ENCODE measurements around the gene FOSL2.
"Not testable (repeated sequence)": the region's sequence is repeated elsewhere in the genome, so short reads cannot be mapped to it uniquely, and the experiment has no call there.

Gene FOSL2

GRCh38 chr2:28357948-28358667 lies 34.5 kb upstream of the FOSL2 start:
- DNase-seq: no peak

- DNase-seq: no peak
These were observed 33.9 kb upstream of the FOSL2 start for GRCh38 chr2:28358668-28359201.

GRCh38 chr2:28359222-28360057 lies 33.2 kb upstream of the FOSL2 start:
- DNase-seq: peak; percentile 45

- DNase-seq: no peak
These were observed 32.5 kb upstream of the FOSL2 start for GRCh38 chr2:28360058-28360717.

- no peak for DNase-seq
These were observed 31.9 kb upstream of the FOSL2 start for GRCh38 chr2:28360718-28361293.

GRCh38 chr2:28361991-28362710 lies 30.5 kb upstream of the FOSL2 start:
- no peak for DNase-seq

GRCh38 chr2:28362991-28363521 lies 29.6 kb upstream of the FOSL2 start:
- DNase-seq: no peak

GRCh38 chr2:28363686-28364280 lies 28.9 kb upstream of the FOSL2 start:
- DNase-seq: no peak

GRCh38 chr2:28364610-28365009 lies 28.0 kb upstream of the FOSL2 start:
- DNase-seq: no peak

- no peak for DNase-seq
These were observed 27.5 kb upstream of the FOSL2 start for GRCh38 chr2:28365158-28365557.

- DNase-seq: no peak
These were observed 26.5 kb upstream of the FOSL2 start for GRCh38 chr2:28366149-28366495.

GRCh38 chr2:28366496-28367282 lies 26.0 kb upstream of the FOSL2 start:
- peak; percentile 12 for DNase-seq

- DNase-seq: no peak
These were observed 24.8 kb upstream of the FOSL2 start for GRCh38 chr2:28367667-28368356.

GRCh38 chr2:28368357-28368798 lies 24.3 kb upstream of the FOSL2 start:
- DNase-seq: no peak

GRCh38 chr2:28369358-28369757 lies 23.3 kb upstream of the FOSL2 start:
- DNase-seq: no peak

- DNase-seq: no peak
These were observed 22.3 kb upstream of the FOSL2 start for GRCh38 chr2:28370354-28370753.

- not testable (repeated sequence) for DNase-seq
These were observed 20.9 kb upstream of the FOSL2 start for GRCh38 chr2:28371728-28372127.

- DNase-seq: no peak
These were observed 18.8 kb upstream of the FOSL2 start for GRCh38 chr2:28373854-28374253.

- no peak for DNase-seq
These were observed 18.3 kb upstream of the FOSL2 start for GRCh38 chr2:28374331-28374730.

GRCh38 chr2:28375236-28375635 lies 17.4 kb upstream of the FOSL2 start:
- DNase-seq: no peak
